ENCODE measurements around the gene TBC1D21.

- TF ChIP-seq ZNF184 (CRISPR knock-in tag; IDR thresholded peaks at IDR 0.05) = no peak
- no peak for TF ChIP-seq OTX1 (CRISPR knock-in tag; IDR thresholded peaks at IDR 0.05)
- TF ChIP-seq HES1 (IDR thresholded peaks at IDR 0.05; ENCODE audit: low read depth) = no peak
- no peak for TF ChIP-seq FOXM1 (IDR thresholded peaks at IDR 0.05; ENCODE audit: low read depth)
- no peak for TF ChIP-seq FOXM1 (CRISPR knock-in tag; IDR thresholded peaks at IDR 0.05; ENCODE audit: low read depth)
- no peak for TF ChIP-seq REST (IDR thresholded peaks at IDR 0.05; ENCODE audit: borderline replicate concordance)
- no peak for TF ChIP-seq REST (CRISPR knock-in tag; IDR thresholded peaks at IDR 0.05; ENCODE audit: low read depth)
- no peak for TF ChIP-seq SIN3B (IDR thresholded peaks at IDR 0.05; ENCODE audit: low read depth)
- no peak for TF ChIP-seq CEBPZ (IDR thresholded peaks at IDR 0.05; ENCODE audit: borderline replicate concordance, low read depth, low read length)
- no peak for TF ChIP-seq NFRKB (IDR thresholded peaks at IDR 0.05; ENCODE audit: low read depth)
- TF ChIP-seq MAFG (tag; conservative IDR thresholded peaks at IDR 0.05) = no peak
- TF ChIP-seq CTCF (IDR thresholded peaks at IDR 0.05 in 2 of 3, conservative IDR thresholded peaks at IDR 0.05 in 1 of 3; ENCODE audit: insufficient read depth in 2 of 3, low read depth in 1 of 3, low read length in 3 of 3) = peak; percentile 45 to 48 (median 47); a peak in 5 of 6 replicates
- no peak for TF ChIP-seq USF1 (CRISPR knock-in tag; IDR thresholded peaks at IDR 0.05)
These were observed 6.4 kb upstream of the TBC1D21 start for GRCh38 chr15:73866881-73867410.

Data from K562 (cell line).